ENCODE measurements around the gene SSUH2.

- TF ChIP-seq, protein P1, sequence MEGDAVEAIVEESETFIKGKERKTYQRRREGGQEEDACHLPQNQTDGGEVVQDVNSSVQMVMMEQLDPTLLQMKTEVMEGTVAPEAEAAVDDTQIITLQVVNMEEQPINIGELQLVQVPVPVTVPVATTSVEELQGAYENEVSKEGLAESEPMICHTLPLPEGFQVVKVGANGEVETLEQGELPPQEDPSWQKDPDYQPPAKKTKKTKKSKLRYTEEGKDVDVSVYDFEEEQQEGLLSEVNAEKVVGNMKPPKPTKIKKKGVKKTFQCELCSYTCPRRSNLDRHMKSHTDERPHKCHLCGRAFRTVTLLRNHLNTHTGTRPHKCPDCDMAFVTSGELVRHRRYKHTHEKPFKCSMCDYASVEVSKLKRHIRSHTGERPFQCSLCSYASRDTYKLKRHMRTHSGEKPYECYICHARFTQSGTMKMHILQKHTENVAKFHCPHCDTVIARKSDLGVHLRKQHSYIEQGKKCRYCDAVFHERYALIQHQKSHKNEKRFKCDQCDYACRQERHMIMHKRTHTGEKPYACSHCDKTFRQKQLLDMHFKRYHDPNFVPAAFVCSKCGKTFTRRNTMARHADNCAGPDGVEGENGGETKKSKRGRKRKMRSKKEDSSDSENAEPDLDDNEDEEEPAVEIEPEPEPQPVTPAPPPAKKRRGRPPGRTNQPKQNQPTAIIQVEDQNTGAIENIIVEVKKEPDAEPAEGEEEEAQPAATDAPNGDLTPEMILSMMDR (IDR thresholded peaks at IDR 0.05): no peak
- no peak for TF ChIP-seq POLR2A (IDR thresholded peaks at IDR 0.05)
Measured at GRCh38 chr3:8604988-8605387, 39.6 kb downstream of the SSUH2 start.

Data from uterus (tissue), 2 donors.